HG02840 (cell line): Measurements from ENCODE around the gene LDAF1.
"Not testable (repeated sequence)": the region's sequence is repeated elsewhere in the genome, so short reads cannot be mapped to it uniquely, and the experiment has no call there.

Experiments used
- ATAC-seq: cut with Tn5 transposase; IDR thresholded peaks from one replicate; pipeline ENCODE4 v1.9.1; 2021; ENCODE audit warnings: mild to moderate bottlenecking, moderate library complexity, moderate number of reproducible peaks; ENCODE audit not compliant: unreplicated experiment, low FRiP score

The LDAF1 gene

GRCh38 chr16:21160276-21160675, 1.8 kb downstream of the LDAF1 start:
- ATAC-seq, result no peak

GRCh38 chr16:21161211-21161610, 2.7 kb downstream of the LDAF1 start:
- no peak for ATAC-seq

GRCh38 chr16:21162661-21163151, 4.2 kb downstream of the LDAF1 start:
- ATAC-seq, result no peak

GRCh38 chr16:21163576-21163975, 5.1 kb downstream of the LDAF1 start:
- ATAC-seq, result no peak

- no peak for ATAC-seq
Measured at GRCh38 chr16:21164521-21165168, 6.2 kb downstream of the LDAF1 start.

- ATAC-seq, result no peak
Measured at GRCh38 chr16:21166561-21166961, 8.1 kb downstream of the LDAF1 start.

- no peak for ATAC-seq
Measured at GRCh38 chr16:21167360-21167759, 8.9 kb downstream of the LDAF1 start.

- ATAC-seq, result no peak
Measured at GRCh38 chr16:21167929-21168602, 9.6 kb downstream of the LDAF1 start.

GRCh38 chr16:21169249-21169981, 10.9 kb downstream of the LDAF1 start:
- ATAC-seq, result no peak

GRCh38 chr16:21170116-21170515, 11.6 kb downstream of the LDAF1 start:
- ATAC-seq, result not testable (repeated sequence)

- ATAC-seq, result no peak
Measured at GRCh38 chr16:21172650-21173049, 14.2 kb downstream of the LDAF1 start.

- no peak for ATAC-seq
Measured at GRCh38 chr16:21175397-21175796, 16.9 kb downstream of the LDAF1 start.

- no peak for ATAC-seq
Measured at GRCh38 chr16:21179126-21179982, 20.9 kb downstream of the LDAF1 start.

GRCh38 chr16:21179983-21180365, 21.5 kb downstream of the LDAF1 start:
- no peak for ATAC-seq

- ATAC-seq, result no peak
Measured at GRCh38 chr16:21183995-21184394, 25.5 kb downstream of the LDAF1 start.

GRCh38 chr16:21184834-21185233, 26.4 kb downstream of the LDAF1 start:
- ATAC-seq, result no peak

GRCh38 chr16:21185659-21186325, 27.3 kb downstream of the LDAF1 start:
- no peak for ATAC-seq

- no peak for ATAC-seq
Measured at GRCh38 chr16:21186326-21186691, 27.8 kb downstream of the LDAF1 start.

- no peak for ATAC-seq
Measured at GRCh38 chr16:21189311-21189710, 30.8 kb downstream of the LDAF1 start.

- ATAC-seq, result no peak
Measured at GRCh38 chr16:21190013-21190412, 31.5 kb downstream of the LDAF1 start.
